ENCODE measurements around the gene PTPRD. TPM values are rescaled to one million over a fixed set of nuclear protein-coding genes. Genes with fewer than 3 reads are reported as not detected.

Gene PTPRD
- total and polyA plus RNA-seq, 2 of the 4 experiments (the other 2 are of a cell fraction): 0.07 to 0.18 TPM

DNA sequence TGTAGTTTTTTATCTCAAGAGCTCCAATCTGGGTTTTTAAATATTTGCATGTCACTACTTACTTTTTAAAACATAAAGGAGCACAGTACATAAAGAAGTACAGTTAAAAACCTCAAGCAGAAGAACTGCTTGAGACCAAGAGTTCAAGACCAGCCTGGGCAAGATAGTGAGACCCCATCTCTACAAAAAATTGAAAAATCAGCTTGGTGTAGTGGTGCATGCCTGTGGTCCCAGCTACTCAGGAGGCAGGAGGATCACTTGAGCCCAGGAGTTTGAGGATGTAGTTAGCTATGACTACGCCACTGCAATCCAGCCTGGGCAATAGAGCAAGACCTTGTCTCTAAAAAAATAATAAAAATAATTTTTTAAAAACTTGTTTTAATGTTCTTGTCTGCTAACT lies 1840.5 kb downstream of the PTPRD start:
- H3K36me3 ChIP-seq (ENCODE audit: control insufficient read depth, insufficient read depth, low read length): no peaks in the 10 kb centered on the region
- no peak overlapping the region for H2AK9ac ChIP-seq (replicated peaks; ENCODE audit: low read depth, low read length, poor library complexity)
- no peaks in the 10 kb centered on the region for H4K20me1 ChIP-seq (ENCODE audit: insufficient read depth, low read length)
- H3K9ac ChIP-seq (ENCODE audit: low read depth, low read length): no peak overlapping the region
- no peak overlapping the region for H3K23ac ChIP-seq (ENCODE audit: low read depth, low read length)
- no peaks in the 10 kb centered on the region for H3K4me1 ChIP-seq (ENCODE audit: control insufficient read depth, insufficient read depth, low read length)
- WGBS, 2 experiments (ENCODE audit: extremely low coverage in 2 of 2, insufficient read length in 1 of 2): no CpG with 5 or more reads among the region's 1 CpG
- POLR2A ChIA-PET (ENCODE audit: unreplicated experiment): no interaction called here
- H3K4me3 ChIP-seq (ENCODE audit: insufficient read depth, low read depth, low read length): no peak overlapping the region
- no peak overlapping the region for H3K27ac ChIP-seq (ENCODE audit: insufficient read depth, low read length)
- H3K9me3 ChIP-seq (ENCODE audit: control insufficient read depth, insufficient read depth, low read length): peaks cover 3% of the 10 kb centered on the region; the same call in 1 of the 2 replicates
- H3K4ac ChIP-seq (ENCODE audit: low read depth, low read length): no peak overlapping the region
- in situ Hi-C loops (cut with MboI; ENCODE audit: low sequenced_read_pairs) (no loop called here), intact Hi-C loops (cut with micrococcal nuclease) (no loop called here), dilution Hi-C loops (cut with HindIII; ENCODE audit: low sequenced_read_pairs, unreplicated experiment) (no loop called here)
- no peaks in the 10 kb centered on the region for H3K27me3 ChIP-seq (ENCODE audit: control insufficient read depth, insufficient read depth, low read length)
- DNase-seq: no peak
- H3K4me2 ChIP-seq (ENCODE audit: low read depth, low read length): no peak overlapping the region
- no peak overlapping the region for H2BK20ac ChIP-seq (ENCODE audit: low read depth, low read length)
- CTCF ChIA-PET: no interaction called here
- H4K8ac ChIP-seq (ENCODE audit: low read depth in 2 of 2, low read length in 2 of 2): no peak overlapping the region
- no peak overlapping the region for H4K5ac ChIP-seq (ENCODE audit: low read depth, low read length)
- H3K9me1 ChIP-seq (ENCODE audit: insufficient read depth, low read length): no peaks in the 10 kb centered on the region
- no peak overlapping the region for H2AFZ ChIP-seq (replicated peaks; ENCODE audit: low read length, poor library complexity)
- H2BK120ac ChIP-seq (ENCODE audit: low read depth, low read length): no peak overlapping the region
- H3K18ac ChIP-seq (ENCODE audit: low read depth, low read length): no peak overlapping the region
- no peak overlapping the region for H4K91ac ChIP-seq (ENCODE audit: insufficient read depth, low read depth, low read length)
- no TSS peak for BruUV-seq (replicated peaks)
- H2BK15ac ChIP-seq (ENCODE audit: low read depth, low read length): no peak overlapping the region
- no peak overlapping the region for H2BK5ac ChIP-seq (ENCODE audit: low read depth, low read length, poor library complexity, severe bottlenecking)
- no peaks in the 10 kb centered on the region for H3K79me1 ChIP-seq (ENCODE audit: low read depth in 1 of 2, low read length in 2 of 2)
- H3K14ac ChIP-seq (replicated peaks; ENCODE audit: low read depth, low read length): no peak overlapping the region
- ATAC-seq (ENCODE audit: low read depth): no peak
- TF ChIP-seq MAFK (IDR thresholded peaks at IDR 0.05; ENCODE audit: low read depth, low read length): no peak
- no peak for TF ChIP-seq SMC3 (IDR thresholded peaks at IDR 0.05; ENCODE audit: low read depth, low read length)
- no peak for TF ChIP-seq RCOR1 (IDR thresholded peaks at IDR 0.05; ENCODE audit: insufficient replicate concordance, low read length)
- no peak for TF ChIP-seq MXI1 (IDR thresholded peaks at IDR 0.05; ENCODE audit: borderline replicate concordance, low read depth, low read length)
- no peak for TF ChIP-seq RAD21 (IDR thresholded peaks at IDR 0.05; ENCODE audit: low read length)
- TF ChIP-seq MAZ (IDR thresholded peaks at IDR 0.05; ENCODE audit: borderline replicate concordance, low read depth, low read length): no peak
- TF ChIP-seq, protein P1, sequence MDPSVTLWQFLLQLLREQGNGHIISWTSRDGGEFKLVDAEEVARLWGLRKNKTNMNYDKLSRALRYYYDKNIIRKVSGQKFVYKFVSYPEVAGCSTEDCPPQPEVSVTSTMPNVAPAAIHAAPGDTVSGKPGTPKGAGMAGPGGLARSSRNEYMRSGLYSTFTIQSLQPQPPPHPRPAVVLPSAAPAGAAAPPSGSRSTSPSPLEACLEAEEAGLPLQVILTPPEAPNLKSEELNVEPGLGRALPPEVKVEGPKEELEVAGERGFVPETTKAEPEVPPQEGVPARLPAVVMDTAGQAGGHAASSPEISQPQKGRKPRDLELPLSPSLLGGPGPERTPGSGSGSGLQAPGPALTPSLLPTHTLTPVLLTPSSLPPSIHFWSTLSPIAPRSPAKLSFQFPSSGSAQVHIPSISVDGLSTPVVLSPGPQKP (IDR thresholded peaks at IDR 0.05; ENCODE audit: borderline replicate concordance, low read depth, low read length): no peak
- no peak for TF ChIP-seq RFX5 (IDR thresholded peaks at IDR 0.05; ENCODE audit: low read depth, low read length)
- TF ChIP-seq, protein P2, sequence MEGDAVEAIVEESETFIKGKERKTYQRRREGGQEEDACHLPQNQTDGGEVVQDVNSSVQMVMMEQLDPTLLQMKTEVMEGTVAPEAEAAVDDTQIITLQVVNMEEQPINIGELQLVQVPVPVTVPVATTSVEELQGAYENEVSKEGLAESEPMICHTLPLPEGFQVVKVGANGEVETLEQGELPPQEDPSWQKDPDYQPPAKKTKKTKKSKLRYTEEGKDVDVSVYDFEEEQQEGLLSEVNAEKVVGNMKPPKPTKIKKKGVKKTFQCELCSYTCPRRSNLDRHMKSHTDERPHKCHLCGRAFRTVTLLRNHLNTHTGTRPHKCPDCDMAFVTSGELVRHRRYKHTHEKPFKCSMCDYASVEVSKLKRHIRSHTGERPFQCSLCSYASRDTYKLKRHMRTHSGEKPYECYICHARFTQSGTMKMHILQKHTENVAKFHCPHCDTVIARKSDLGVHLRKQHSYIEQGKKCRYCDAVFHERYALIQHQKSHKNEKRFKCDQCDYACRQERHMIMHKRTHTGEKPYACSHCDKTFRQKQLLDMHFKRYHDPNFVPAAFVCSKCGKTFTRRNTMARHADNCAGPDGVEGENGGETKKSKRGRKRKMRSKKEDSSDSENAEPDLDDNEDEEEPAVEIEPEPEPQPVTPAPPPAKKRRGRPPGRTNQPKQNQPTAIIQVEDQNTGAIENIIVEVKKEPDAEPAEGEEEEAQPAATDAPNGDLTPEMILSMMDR (conservative IDR thresholded peaks at IDR 0.05; ENCODE audit: low read depth, low read length): no peak
- TF ChIP-seq, protein P3, sequence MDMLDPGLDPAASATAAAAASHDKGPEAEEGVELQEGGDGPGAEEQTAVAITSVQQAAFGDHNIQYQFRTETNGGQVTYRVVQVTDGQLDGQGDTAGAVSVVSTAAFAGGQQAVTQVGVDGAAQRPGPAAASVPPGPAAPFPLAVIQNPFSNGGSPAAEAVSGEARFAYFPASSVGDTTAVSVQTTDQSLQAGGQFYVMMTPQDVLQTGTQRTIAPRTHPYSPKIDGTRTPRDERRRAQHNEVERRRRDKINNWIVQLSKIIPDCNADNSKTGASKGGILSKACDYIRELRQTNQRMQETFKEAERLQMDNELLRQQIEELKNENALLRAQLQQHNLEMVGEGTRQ (IDR thresholded peaks at IDR 0.05; ENCODE audit: low read depth, low read length): no peak
- no peak for TF ChIP-seq POLR2A (IDR thresholded peaks at IDR 0.05; ENCODE audit: low read depth, low read length)
- TF ChIP-seq BHLHE40 (IDR thresholded peaks at IDR 0.05; ENCODE audit: low read depth, low read length): no peak
- TF ChIP-seq NFE2L2 (IDR thresholded peaks at IDR 0.05; ENCODE audit: low read depth, low read length): no peak
- TF ChIP-seq FOS (IDR thresholded peaks at IDR 0.05; ENCODE audit: low read depth, low read length): no peak
- no peak for TF ChIP-seq CEBPB (IDR thresholded peaks at IDR 0.05; ENCODE audit: low read depth, low read length)
- TF ChIP-seq CHD1 (IDR thresholded peaks at IDR 0.05; ENCODE audit: low read depth, low read length): no peak
- no peak overlapping the region for H2AK5ac ChIP-seq (ENCODE audit: low read depth, low read length)
- no peak overlapping the region for H3K56ac ChIP-seq (ENCODE audit: extremely low read depth, insufficient read depth, low read length)
